Mononuclear cell (primary cell): ENCODE data around the gene SELP. TPM values are rescaled to one million over a fixed set of nuclear protein-coding genes. Genes with fewer than 3 reads are reported as not detected.

Source experiments
- total RNA-seq: library from RNA; depleted of rRNA; stranded (reverse); fragments of >200 nt; gene quantifications from one replicate; pipeline ENCODE4 v1.2.3, GENCODE V29; 2012

The SELP gene
- total RNA-seq, 1 donor, result 17.0 TPM

Other genes starting within 250 kb of the SELP start
- not detected for gene CCDC181, start 202.7 kb downstream of the SELP start, total RNA-seq
- gene SLC19A2, start 144.2 kb downstream of the SELP start, total RNA-seq, result 7.0 TPM
- 13.9 TPM for gene F5, start 43.6 kb downstream of the SELP start, total RNA-seq
- gene SELL, start 81.5 kb upstream of the SELP start, total RNA-seq, result 337 TPM
- gene SELE, start 104.0 kb upstream of the SELP start, total RNA-seq, result not detected
- 6.4 TPM for gene METTL18, start 164.8 kb upstream of the SELP start, total RNA-seq